ENCODE data around the gene NXF1. TPM values are rescaled to one million over a fixed set of nuclear protein-coding genes. Genes with fewer than 3 reads are reported as not detected.

NXF1 gene
- total and polyA plus RNA-seq, 2 of the 8 experiments (the other 6 are each of a cell fraction or from before 2014, with no cell fraction given): 48.1 to 49.8 TPM

DNA sequence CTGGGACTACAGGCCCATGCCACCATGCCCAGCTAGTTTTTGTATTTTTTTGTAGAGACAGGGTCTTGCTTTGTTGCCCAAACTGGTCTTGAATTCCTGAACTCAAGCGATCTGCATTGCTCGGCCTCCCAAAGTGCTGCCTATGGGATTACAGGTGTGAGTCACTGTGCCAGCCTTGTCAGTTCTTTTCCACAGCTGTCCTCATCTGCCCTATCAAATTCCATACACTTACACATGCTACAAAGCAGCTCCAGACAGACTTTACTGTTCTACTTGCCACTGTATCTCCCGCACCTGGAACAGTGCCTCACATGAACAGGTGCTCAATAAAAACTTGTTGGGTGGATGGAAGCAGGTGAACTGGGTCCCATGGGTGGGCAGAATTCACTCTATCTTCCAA lies 18.4 kb upstream of the NXF1 start:
- no peak overlapping the region for H3K14ac ChIP-seq (ENCODE audit: insufficient read length)
- no peaks in the 10 kb centered on the region for H3K79me1 ChIP-seq (ENCODE audit: low read depth, low read length)
- DNase-seq (ENCODE audit: low read depth in 1 of 2, low spot score in 2 of 2) (no peak), FAIRE-seq (no peak)
- H3K23ac ChIP-seq (ENCODE audit: insufficient read length): no peak overlapping the region
- WGBS, 2 experiments (ENCODE audit: extremely low coverage in 1 of 2, insufficient coverage in 1 of 2, insufficient read length in 1 of 2, insufficient replicate concordance in 2 of 2, low coverage in 1 of 2, low lambda C conversion rate in 2 of 2, missing lambda C conversion rate in 1 of 2): 92% methylated on average over 3 of the region's 3 CpGs; no CpG with 5 or more reads in 1 of the 2 experiments
- no peak overlapping the region for H4K8ac ChIP-seq (ENCODE audit: extremely low read depth, insufficient read depth, low read length)
- H4K91ac ChIP-seq (replicated peaks; ENCODE audit: insufficient read length, low read length): no peak overlapping the region
- no peak overlapping the region for H4K5ac ChIP-seq (ENCODE audit: insufficient read length, low read depth, low read length)
- CTCF ChIA-PET (ENCODE audit: partially characterized antibody): interaction anchor here (0.6 to 1.0 kb wide), 2 partner anchors 8 to 393 kb away, joined by 3 read pairs; no protein-coding TSS in a partner anchor
- H4K20me1 ChIP-seq (replicated peaks in 1 of 2; ENCODE audit: control insufficient read depth in 1 of 2, insufficient read depth in 2 of 2, low read length in 2 of 2): peaks cover 0 to 3% of the 10 kb centered on the region in 2 experiments
- H3K9ac ChIP-seq (replicated peaks in 1 of 4; ENCODE audit: extremely low read depth in 1 of 4, low read depth in 3 of 4, low read length in 3 of 4): no peak overlapping the region
- H3K27ac ChIP-seq (ENCODE audit: low read depth, low read length): no peak overlapping the region
- H3K27me3 ChIP-seq (replicated peaks in 1 of 4; ENCODE audit: control insufficient read depth in 3 of 4, extremely low read depth in 1 of 4, insufficient read depth in 3 of 4, low read length in 3 of 4): no peaks in the 10 kb centered on the region
- H3K79me2 ChIP-seq (ENCODE audit: control insufficient read depth in 1 of 2, insufficient read depth in 2 of 2, low read length in 2 of 2): no peaks in the 10 kb centered on the region
- H3K18ac ChIP-seq (ENCODE audit: extremely low read depth, low read length): no peak overlapping the region
- no peak overlapping the region for H2BK15ac ChIP-seq (ENCODE audit: low read length)
- H2AFZ ChIP-seq (ENCODE audit: low read length): no peak overlapping the region
- no peak overlapping the region for H3K4me2 ChIP-seq (ENCODE audit: insufficient read depth in 1 of 2, low read depth in 2 of 2, low read length in 2 of 2)
- no peaks in the 10 kb centered on the region for H3K9me3 ChIP-seq (ENCODE audit: insufficient read depth in 2 of 2, low read depth in 1 of 2, low read length in 1 of 2)
- H2AK5ac ChIP-seq (ENCODE audit: low read depth, low read length): no peak overlapping the region
- H2BK5ac ChIP-seq (ENCODE audit: low read depth, low read length): no peak overlapping the region
- H3K23me2 ChIP-seq (ENCODE audit: low read depth, low read length): no peaks in the 10 kb centered on the region
- peaks cover 19 to 57% (median 38%) of the 10 kb centered on the region in 4 experiments for H3K36me3 ChIP-seq (ENCODE audit: control insufficient read depth in 2 of 4, insufficient read depth in 4 of 4, low read length in 3 of 4)
- no peak overlapping the region for H2BK20ac ChIP-seq (ENCODE audit: low read length)
- H3K4me1 ChIP-seq (replicated peaks in 1 of 4; ENCODE audit: control insufficient read depth in 3 of 4, insufficient read depth in 4 of 4, low read length in 3 of 4): no peaks in the 10 kb centered on the region
- H3K4ac ChIP-seq (replicated peaks; ENCODE audit: insufficient read length, low read depth, low read length): no peak overlapping the region
- no peak overlapping the region for H2BK12ac ChIP-seq (ENCODE audit: low read depth, low read length)
- H3K4me3 ChIP-seq (ENCODE audit: extremely low read depth in 1 of 4, insufficient read depth in 2 of 4, low read depth in 3 of 4, low read length in 4 of 4): no peak overlapping the region
- no peak overlapping the region for H2BK120ac ChIP-seq (replicated peaks; ENCODE audit: low read depth, low read length)
- POLR2A ChIA-PET (ENCODE audit: partially characterized antibody): interaction anchor here (0.7 to 3.6 kb wide), 12 partner anchors 8 to 159 kb away, joined by 3 to 19 read pairs (median 4); partner anchors contain the start of genes C11orf98, STX5, TEX54 and WDR74
- no peak overlapping the region for H3K56ac ChIP-seq (replicated peaks; ENCODE audit: insufficient read length, low read depth, low read length)
- TF ChIP-seq KDM1A (IDR thresholded peaks at IDR 0.05; ENCODE audit: borderline replicate concordance, low read length) (no peak), BCL11A (IDR thresholded peaks at IDR 0.05; ENCODE audit: low read depth in 2 of 2, low read length in 2 of 2) (no peak), RBBP5 (IDR thresholded peaks at IDR 0.05; ENCODE audit: borderline replicate concordance, low read depth, low read length) (no peak), EP300 (IDR thresholded peaks at IDR 0.05; ENCODE audit: borderline replicate concordance in 1 of 2, low read depth in 2 of 2, low read length in 2 of 2) (no peak), EZH2 (IDR thresholded peaks at IDR 0.05; ENCODE audit: low read depth, low read length, severe bottlenecking) (no peak), SIRT6 (IDR thresholded peaks at IDR 0.05; ENCODE audit: low read length) (no peak), POLR2A (IDR thresholded peaks at IDR 0.05; ENCODE audit: control extremely low read depth in 1 of 2, low read depth in 2 of 2, low read length in 2 of 2) (no peak), ZNF274 (IDR thresholded peaks at IDR 0.05; ENCODE audit: borderline replicate concordance, extremely low read depth, low read length) (no peak), TBP (IDR thresholded peaks at IDR 0.05; ENCODE audit: low read depth, low read length) (no peak), SIX5 (IDR thresholded peaks at IDR 0.05; ENCODE audit: low read depth, low read length) (no peak), CHD1 (IDR thresholded peaks at IDR 0.05; ENCODE audit: low read depth, low read length) (no peak), KDM4A (IDR thresholded peaks at IDR 0.05; ENCODE audit: low read depth, low read length, severe bottlenecking) (no peak), RXRA (IDR thresholded peaks at IDR 0.05; ENCODE audit: insufficient read depth, low read depth, low read length) (no peak), JUND (IDR thresholded peaks at IDR 0.05; ENCODE audit: low read length) (no peak), CEBPB (IDR thresholded peaks at IDR 0.05; ENCODE audit: low read depth, low read length) (no peak)

All from H1 (cell line).